ENCODE results near the gene LCLAT1. TPM values are rescaled to one million over a fixed set of nuclear protein-coding genes. Genes with fewer than 3 reads are reported as not detected.
"Not testable (repeated sequence)": the region's sequence is repeated elsewhere in the genome, so short reads cannot be mapped to it uniquely, and the experiment has no call there.

The LCLAT1 gene
- total RNA-seq, 1 experiment from 2014 or later: 19.0 TPM

GRCh38 chr2:30643013-30643412, 196.0 kb downstream of the LCLAT1 start:
- DNase-seq (ENCODE audit: low spot score): not testable (repeated sequence)

GRCh38 chr2:30643674-30644073, 196.6 kb downstream of the LCLAT1 start:
- DNase-seq (ENCODE audit: low spot score): no peak

GRCh38 chr2:30645081-30645744, 198.2 kb downstream of the LCLAT1 start:
- no peak for DNase-seq (ENCODE audit: low spot score)

DNA sequence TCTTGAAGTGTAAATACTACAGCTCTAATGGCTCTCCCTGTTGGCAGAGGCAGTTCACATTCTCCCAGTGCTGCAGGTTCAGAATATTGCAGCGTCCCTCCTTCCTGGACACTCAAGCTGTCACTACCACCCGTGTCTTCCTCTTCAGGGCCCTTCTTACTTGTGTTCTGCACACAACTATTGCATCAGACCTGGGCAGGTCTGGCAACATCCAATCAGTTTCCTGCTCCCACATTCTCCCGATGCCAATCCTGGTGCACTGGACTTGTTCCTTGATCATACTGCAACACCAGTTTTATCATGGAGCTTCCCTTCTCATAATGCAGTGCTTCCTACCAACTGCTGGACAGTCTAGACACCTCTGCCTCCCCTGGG, 198.7 kb downstream of the LCLAT1 start:
- no peak for DNase-seq (ENCODE audit: low spot score)

DNA sequence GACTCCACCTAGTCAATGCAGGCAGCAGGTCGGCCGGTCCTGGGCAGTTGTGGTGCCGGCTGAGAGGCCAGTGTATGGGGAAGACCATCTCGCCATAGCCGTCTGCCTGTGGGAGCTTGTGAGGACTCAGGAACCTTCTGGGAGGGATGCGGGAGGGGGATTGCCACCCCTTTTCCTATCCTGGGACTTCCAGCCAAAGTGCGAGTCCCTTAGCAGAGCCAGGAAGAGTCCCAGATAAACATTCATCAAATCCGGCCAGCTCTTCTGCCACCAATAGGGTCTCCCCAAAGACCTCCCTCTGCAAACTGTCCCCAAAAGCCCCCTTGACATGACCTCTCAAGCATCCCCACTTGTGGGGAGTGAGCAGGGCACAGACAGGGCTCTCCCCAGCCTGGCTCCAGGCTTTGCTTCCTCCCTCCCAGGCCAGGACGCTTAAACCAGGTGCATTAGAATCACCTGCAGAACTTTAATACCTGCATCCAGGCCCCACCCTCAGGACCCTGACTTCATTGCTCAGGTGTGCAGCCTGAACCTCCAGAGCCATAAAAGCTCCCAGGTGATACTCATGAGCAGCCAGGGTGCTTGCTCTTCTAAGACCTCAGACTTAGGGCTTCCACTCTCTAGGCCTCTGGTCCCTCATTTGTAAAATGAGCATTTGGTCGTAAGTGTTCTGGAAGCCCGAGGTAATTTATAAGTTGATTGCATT, 200.9 kb downstream of the LCLAT1 start:
- DNase-seq (ENCODE audit: low spot score): no peak

- no peak for DNase-seq (ENCODE audit: low spot score)
These were observed 202.2 kb downstream of the LCLAT1 start for GRCh38 chr2:30649278-30649677.

DNA sequence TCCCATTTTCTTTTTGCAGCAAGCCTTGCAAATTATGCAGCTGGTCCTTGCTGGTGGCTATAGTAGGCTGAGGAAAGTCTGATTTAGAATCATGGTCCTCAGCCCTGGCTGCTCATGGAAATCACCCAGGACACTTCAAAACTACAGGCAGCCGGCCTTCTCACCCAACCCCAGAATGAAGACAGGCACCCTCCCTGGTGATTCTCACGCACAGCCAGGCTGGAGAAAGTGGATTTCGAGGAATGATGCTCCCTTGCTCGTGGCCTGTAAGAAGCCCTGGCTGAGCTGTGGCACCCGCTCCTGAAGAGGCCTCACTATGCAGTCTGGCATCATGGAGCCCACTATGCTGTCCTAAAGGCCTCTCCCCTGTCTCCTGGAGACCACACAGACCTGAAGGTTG, 202.8 kb downstream of the LCLAT1 start:
- no peak for DNase-seq (ENCODE audit: low spot score)

- DNase-seq (ENCODE audit: low spot score): no peak
These were observed 205.3 kb downstream of the LCLAT1 start for GRCh38 chr2:30652271-30652915.

- DNase-seq (ENCODE audit: low spot score): peak; percentile 55
These were observed 206.8 kb downstream of the LCLAT1 start for GRCh38 chr2:30653847-30654246.

- no peak for DNase-seq (ENCODE audit: low spot score)
These were observed 207.4 kb downstream of the LCLAT1 start for GRCh38 chr2:30654404-30654803.

DNA sequence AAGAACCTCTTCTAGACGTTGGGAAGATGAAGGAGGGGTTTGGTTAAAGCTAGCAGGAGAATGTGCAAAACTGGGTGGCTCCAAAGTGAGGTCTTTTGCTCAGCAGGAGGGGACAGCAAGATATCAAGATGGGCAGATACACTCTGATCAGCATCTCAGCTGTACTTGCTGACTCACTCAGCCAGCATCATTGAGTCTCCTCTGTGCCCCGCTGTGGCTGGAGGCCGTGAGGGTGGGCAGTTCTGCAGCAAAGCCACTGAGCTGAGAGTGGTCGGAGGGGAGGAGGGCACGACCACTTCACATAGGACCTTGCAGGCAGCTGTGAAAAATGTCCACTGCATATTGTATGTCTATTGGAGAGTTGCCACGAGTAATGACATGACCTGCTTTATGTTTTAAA, 208.2 kb downstream of the LCLAT1 start:
- peak; percentile 51 for DNase-seq (ENCODE audit: low spot score)

GRCh38 chr2:30655660-30656059, 208.6 kb downstream of the LCLAT1 start:
- DNase-seq (ENCODE audit: low spot score): peak; percentile 48

DNA sequence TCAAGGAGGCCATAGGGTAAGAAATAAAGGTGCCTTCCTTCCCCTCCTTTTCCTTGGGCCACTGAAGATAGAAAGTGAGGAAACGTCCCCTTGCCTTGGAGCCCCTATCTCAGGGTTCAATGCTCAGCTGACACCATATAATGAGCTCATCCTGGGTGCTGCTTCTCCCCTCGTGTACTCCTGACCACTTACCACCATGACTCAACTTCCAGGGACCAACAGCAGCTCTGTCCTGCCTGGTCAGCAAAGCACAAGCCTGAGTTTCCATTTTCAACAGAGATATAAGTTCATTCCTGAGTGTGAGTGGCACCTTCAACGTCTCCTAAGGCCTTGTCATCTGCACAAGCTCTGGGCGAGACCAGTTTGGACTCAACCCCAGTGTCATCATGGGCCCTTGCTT, 209.0 kb downstream of the LCLAT1 start:
- DNase-seq (ENCODE audit: low spot score): peak; percentile 26

DNA sequence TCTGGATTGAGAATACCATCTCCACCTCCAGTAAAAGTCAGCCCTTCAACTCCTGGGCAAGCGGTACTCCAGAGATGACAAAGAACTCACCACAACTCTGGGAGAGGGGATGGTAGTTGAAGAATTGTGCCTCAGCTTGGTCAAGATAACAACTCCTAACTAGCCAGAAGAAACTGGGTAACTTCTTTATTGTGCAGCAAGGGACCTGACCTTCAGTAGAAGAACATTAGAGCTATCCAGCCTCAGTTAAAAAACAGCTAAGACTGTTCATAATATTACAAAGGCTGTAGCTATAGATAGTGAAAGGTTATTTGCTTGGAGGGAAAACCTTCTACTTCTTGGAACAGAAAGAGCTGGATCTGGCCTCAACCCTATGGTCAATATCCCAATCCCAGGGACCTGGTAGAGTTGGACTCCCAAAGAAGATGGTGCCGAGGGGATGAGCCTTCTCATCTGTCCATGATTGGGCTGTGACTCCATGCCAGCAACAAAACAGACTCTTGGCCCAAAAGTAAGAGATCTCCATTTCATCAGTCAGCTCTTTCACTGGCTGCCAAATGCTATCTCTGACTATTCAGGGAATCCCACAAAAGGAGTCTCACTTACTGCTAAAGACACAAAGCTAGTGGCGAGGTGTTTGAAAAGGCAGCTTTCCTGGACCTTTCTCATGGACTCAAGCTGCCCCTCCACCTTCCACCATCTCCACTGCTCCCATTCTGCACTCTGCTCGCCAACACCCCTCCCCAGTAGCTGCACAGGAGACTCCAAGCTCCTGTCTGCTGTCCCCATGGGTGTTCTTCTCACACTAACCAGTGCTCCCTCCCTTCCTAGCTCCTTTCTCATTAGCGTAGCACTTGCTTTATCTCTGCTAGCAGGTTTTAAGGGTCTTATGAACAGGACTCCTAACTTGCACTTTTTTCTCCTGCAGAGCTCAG, 214.4 kb downstream of the LCLAT1 start:
- no peak for DNase-seq (ENCODE audit: low spot score)

- DNase-seq (ENCODE audit: low spot score): peak; percentile 51
These were observed 215.5 kb downstream of the LCLAT1 start for GRCh38 chr2:30662268-30663131.

DNA sequence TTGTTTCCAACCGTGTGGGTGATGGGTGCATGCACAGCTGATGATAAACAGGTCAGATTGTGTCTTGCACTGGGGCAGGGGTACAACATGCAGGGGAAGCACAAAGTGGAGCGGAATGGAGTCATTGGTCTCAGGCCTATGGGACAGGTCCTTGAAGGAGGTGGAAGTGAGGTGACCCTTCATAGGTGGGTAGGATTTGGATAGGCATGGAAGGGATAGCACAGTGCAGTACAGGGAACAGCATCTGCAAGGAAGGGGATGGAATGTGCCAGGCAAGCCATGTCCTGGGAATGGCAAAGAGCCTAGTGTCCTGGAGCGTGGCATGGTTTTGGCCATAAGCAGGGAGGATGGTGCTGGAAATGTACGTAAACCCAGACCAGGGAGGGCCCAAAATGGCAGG, 216.3 kb downstream of the LCLAT1 start:
- DNase-seq (ENCODE audit: low spot score): no peak

GRCh38 chr2:30663806-30664205, 216.8 kb downstream of the LCLAT1 start:
- no peak for DNase-seq (ENCODE audit: low spot score)

DNA sequence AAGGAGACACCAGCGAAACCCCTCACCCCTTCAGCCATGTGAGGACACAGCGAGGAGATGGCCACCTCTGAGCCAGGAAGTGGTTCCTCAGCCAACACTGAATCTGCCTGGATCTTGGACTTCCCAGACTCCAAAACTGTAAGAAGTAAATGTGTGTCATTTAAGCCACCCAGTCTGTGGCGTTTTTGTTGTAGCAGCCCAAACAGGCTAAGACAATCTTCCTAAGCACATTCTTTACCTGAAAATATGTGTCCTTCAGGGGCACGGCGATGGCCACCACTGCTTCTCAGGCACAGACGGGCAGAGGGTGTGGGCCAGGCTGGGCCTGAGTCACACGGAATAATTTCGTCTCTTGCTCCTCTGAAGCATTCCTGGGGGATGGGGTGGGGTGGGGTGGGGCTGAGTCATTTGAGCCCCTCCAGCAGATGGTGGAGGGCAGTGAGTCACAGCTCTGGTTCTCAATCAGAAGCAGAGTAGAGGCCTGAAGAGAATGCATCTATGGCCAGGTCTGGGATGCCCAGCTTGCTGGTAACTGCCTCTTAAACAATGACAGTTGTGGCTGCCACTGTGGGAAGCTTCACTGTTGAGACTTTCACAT, 217.8 kb downstream of the LCLAT1 start:
- peak; percentile 97 for DNase-seq (ENCODE audit: low spot score)

DNA sequence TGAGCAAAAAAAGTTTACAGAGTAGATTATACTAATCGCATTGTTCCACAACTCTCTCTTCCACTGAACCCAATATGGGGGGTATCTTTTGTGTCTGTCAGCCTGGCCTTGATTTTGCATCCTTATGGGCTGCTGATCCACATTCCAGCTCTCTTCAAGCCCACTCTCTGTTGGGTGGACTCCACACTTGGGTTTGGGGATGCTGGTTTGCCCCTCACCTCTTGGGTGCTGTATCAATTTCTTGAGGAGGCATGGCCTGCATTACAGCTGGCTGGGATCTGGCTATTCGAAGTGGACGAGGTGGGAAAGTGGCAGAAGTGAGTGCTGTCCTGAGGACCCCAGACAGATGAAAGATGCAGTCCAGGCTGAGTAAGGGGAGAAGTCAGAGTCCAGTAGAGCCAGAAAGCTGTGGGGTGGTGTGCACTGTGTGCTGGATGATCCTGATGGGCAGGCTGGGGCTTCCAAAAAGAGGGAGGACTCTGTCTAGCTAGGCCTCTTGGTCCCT, 218.8 kb downstream of the LCLAT1 start:
- no peak for DNase-seq (ENCODE audit: low spot score)

DNA sequence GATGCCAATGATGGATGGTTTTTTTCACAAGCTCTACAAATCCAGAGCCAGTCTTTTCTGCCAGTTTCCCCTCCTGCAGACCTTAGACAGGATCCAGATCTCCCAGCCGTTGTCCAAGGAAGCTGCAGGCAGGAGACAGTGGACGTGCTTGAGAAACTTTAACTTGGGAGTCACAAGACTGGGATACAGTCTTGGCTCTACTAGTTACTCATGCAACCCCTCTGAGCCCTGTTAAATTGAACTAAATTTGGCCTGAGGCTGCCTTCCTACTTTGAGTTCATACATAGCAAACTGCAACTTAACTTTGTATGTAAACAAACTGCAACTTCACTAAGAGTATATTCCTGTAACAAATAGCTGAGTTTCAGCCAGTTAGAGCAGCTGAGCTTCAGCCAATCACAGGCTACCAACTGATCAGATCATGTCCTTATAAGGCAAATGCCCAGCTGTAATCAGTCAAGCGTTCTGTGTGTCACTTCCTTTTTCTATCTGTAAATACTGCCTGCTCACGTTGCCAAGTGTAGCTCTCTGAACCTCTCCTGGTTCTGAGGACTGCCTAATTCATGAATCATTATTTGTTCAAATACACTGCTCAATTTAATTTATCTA, 219.3 kb downstream of the LCLAT1 start:
- peak; percentile 99 for DNase-seq (ENCODE audit: low spot score)
